ENCODE measurements around the gene HDAC4.

Gene HDAC4

DNA sequence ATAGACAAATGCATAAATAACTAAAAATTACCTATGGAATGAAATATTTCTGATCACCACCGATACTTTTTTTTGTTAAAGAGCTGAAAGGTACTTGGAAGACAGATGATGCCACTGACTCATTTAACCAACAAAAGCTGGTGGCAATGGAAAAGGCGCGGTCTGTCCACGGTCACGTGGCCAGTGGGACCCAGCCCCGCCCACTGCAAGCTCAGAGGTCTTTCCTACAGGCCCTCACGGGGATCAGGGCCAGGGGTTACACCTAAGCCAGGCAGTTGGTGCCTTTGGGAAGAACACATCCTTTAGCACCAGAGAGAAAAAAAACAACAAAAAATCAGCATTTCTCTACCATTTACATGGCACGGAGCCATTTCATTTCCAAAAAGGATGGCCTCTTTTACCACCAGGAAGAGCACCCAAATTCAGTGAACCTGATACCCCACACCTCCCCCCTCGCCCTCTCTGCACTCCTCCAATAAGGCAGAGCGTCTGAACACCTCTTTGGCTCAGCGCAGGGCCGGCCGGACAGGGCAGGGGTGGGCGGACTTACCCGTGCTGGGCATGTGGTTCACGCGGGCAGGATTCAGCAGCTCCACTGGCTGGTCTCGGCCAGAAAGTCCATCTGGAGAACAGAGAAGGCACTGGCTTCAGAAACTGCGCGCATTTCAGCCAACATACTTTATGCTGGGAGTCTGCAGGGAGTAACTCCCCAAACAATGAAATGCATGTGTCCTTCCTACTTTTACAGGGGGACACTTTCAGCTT, 164.6 kb downstream of the HDAC4 start:
- TF ChIP-seq EZH2phosphoT487 (IDR thresholded peaks at IDR 0.05; ENCODE audit: borderline replicate concordance): no peak
- TF ChIP-seq, protein P1, sequence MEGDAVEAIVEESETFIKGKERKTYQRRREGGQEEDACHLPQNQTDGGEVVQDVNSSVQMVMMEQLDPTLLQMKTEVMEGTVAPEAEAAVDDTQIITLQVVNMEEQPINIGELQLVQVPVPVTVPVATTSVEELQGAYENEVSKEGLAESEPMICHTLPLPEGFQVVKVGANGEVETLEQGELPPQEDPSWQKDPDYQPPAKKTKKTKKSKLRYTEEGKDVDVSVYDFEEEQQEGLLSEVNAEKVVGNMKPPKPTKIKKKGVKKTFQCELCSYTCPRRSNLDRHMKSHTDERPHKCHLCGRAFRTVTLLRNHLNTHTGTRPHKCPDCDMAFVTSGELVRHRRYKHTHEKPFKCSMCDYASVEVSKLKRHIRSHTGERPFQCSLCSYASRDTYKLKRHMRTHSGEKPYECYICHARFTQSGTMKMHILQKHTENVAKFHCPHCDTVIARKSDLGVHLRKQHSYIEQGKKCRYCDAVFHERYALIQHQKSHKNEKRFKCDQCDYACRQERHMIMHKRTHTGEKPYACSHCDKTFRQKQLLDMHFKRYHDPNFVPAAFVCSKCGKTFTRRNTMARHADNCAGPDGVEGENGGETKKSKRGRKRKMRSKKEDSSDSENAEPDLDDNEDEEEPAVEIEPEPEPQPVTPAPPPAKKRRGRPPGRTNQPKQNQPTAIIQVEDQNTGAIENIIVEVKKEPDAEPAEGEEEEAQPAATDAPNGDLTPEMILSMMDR (conservative IDR thresholded peaks at IDR 0.05; ENCODE audit: low read length): no peak
- no peaks in the 10 kb centered on the region for H3F3A ChIP-seq (ENCODE audit: low read depth)
- peaks cover 7% of the 10 kb centered on the region for H3K4me1 ChIP-seq (ENCODE audit: insufficient read depth, low read length, poor library complexity, severe bottlenecking)
- no peak overlapping the region for H2AFZ ChIP-seq (ENCODE audit: low read length)
- H3K4me2 ChIP-seq (ENCODE audit: low read depth, low read length, poor library complexity, severe bottlenecking): no peak overlapping the region
- no peaks in the 10 kb centered on the region for H3K36me3 ChIP-seq (ENCODE audit: insufficient read depth, low read length)
- no peaks in the 10 kb centered on the region for H3K9me2 ChIP-seq (replicated peaks; ENCODE audit: low read depth, low read length)
- H4K20me1 ChIP-seq (ENCODE audit: insufficient read depth, low read length, poor library complexity, severe bottlenecking): no peaks in the 10 kb centered on the region
- no peak overlapping the region for H3K9ac ChIP-seq (ENCODE audit: low read depth, low read length, poor library complexity, severe bottlenecking)
- H3K4me3 ChIP-seq (ENCODE audit: low read length, poor library complexity, severe bottlenecking): no peak overlapping the region
- peaks cover 19% of the 10 kb centered on the region; the same call in 1 of the 2 replicates for H3K79me2 ChIP-seq (ENCODE audit: insufficient read depth, low read length)
- H3K9me3 ChIP-seq (ENCODE audit: insufficient read depth, low read depth, low read length): no peaks in the 10 kb centered on the region
- no peaks in the 10 kb centered on the region for H3K27me3 ChIP-seq (ENCODE audit: insufficient read depth, low read length, poor library complexity, severe bottlenecking)

DNA sequence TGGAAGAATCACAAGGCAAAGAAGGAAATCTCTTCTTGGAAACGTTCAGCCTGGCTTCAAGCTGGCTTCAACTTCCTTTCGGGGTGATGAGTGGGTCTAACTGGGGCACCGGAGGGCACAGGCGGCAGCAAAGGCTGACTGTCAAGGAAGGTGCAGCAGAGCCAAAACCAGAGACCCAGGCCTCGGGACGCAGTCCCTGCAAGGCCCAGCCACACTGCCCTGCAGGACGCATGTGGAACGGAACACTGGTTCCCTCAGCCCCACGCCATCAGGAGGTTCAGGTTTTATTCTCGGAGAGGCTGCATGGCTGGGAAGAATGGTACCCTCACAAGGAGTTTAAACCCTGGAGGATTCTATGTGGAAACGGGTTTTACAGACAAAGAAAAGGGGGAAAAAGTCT, 165.5 kb downstream of the HDAC4 start:
- H3K27me3 ChIP-seq (ENCODE audit: insufficient read depth, low read length, poor library complexity, severe bottlenecking): no peaks in the 10 kb centered on the region
- H3K4me3 ChIP-seq (ENCODE audit: low read length, poor library complexity, severe bottlenecking): no peak overlapping the region
- TF ChIP-seq, protein P1 (conservative IDR thresholded peaks at IDR 0.05; ENCODE audit: low read length): no peak
- no peak for TF ChIP-seq EZH2phosphoT487 (IDR thresholded peaks at IDR 0.05; ENCODE audit: borderline replicate concordance)
- H3F3A ChIP-seq (ENCODE audit: low read depth): no peaks in the 10 kb centered on the region
- no peaks in the 10 kb centered on the region for H3K9me3 ChIP-seq (ENCODE audit: insufficient read depth, low read depth, low read length)
- no peak overlapping the region for H3K9ac ChIP-seq (ENCODE audit: low read depth, low read length, poor library complexity, severe bottlenecking)
- peaks cover under 1% of the 10 kb centered on the region for H4K20me1 ChIP-seq (ENCODE audit: insufficient read depth, low read length, poor library complexity, severe bottlenecking)
- H3K36me3 ChIP-seq (ENCODE audit: insufficient read depth, low read length): no peaks in the 10 kb centered on the region
- H3K4me2 ChIP-seq (ENCODE audit: low read depth, low read length, poor library complexity, severe bottlenecking): no peak overlapping the region
- no peak overlapping the region for H2AFZ ChIP-seq (ENCODE audit: low read length)
- no peaks in the 10 kb centered on the region for H3K9me2 ChIP-seq (replicated peaks; ENCODE audit: low read depth, low read length)
- peaks cover 16% of the 10 kb centered on the region for H3K4me1 ChIP-seq (ENCODE audit: insufficient read depth, low read length, poor library complexity, severe bottlenecking)
- peaks cover 17% of the 10 kb centered on the region; the same call in 1 of the 2 replicates for H3K79me2 ChIP-seq (ENCODE audit: insufficient read depth, low read length)

DNA sequence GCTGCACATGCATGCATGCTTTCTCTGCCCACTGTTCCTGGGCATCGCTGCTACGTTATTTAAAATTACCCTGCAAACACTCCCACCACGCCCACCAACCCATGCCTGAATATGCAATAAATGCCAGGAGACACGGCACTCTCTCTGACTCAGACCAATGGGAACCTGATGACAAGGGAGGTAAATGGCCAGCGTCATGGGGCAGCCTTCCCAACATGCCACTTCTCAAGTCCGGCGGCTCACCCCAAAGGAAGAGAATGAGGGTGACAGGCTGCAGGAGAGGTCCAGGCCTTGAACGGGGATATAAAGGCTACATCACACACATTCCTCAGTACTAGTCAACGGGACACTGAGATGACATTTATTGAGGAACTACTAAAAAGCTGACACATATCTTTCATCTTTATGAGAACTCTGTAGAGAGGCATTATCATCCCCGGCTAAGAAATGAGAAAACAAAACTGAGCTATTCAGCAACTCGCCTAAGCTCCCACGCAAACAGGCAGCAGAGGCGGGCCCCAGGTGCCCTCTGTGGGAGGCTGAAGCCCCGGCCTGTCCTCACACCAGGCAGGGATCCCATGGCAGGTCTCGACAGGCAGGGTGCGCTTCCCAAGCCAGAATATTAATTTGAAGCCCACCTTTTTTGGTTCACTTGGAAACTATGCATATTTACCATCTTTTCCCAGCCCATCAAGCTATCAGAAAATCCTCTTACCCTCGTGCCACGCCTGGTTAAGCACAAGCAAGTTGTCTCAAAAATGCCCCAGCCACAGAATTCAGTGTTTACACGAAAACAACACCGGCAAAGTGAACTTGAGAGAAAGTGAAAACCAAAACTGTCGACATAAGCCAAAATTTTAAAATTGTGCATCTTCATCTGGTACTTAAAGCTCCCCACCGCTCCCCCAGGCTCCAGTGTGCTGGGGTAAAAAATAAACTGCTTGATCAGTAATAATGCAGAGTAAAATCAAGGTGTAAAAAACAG, 166.3 kb downstream of the HDAC4 start:
- Histone ChIP-seq H3K4me2 (ENCODE audit: low read depth, low read length, poor library complexity, severe bottlenecking) (no peak overlapping the region), H4K20me1 (ENCODE audit: insufficient read depth, low read length, poor library complexity, severe bottlenecking) (peaks cover 7% of the 10 kb centered on the region), H3K27me3 (ENCODE audit: insufficient read depth, low read length, poor library complexity, severe bottlenecking) (no peaks in the 10 kb centered on the region), H2AFZ (ENCODE audit: low read length) (no peak overlapping the region), H3K9me3 (ENCODE audit: insufficient read depth, low read depth, low read length) (no peaks in the 10 kb centered on the region), H3K9me2 (replicated peaks; ENCODE audit: low read depth, low read length) (no peaks in the 10 kb centered on the region), H3K4me3 (ENCODE audit: low read length, poor library complexity, severe bottlenecking) (no peak overlapping the region), H3K9ac (ENCODE audit: low read depth, low read length, poor library complexity, severe bottlenecking) (no peak overlapping the region), H3K4me1 (ENCODE audit: insufficient read depth, low read length, poor library complexity, severe bottlenecking) (peaks cover 23% of the 10 kb centered on the region), H3K36me3 (ENCODE audit: insufficient read depth, low read length) (no peaks in the 10 kb centered on the region), H3F3A (ENCODE audit: low read depth) (no peaks in the 10 kb centered on the region), H3K79me2 (ENCODE audit: insufficient read depth, low read length) (peaks cover 20% of the 10 kb centered on the region; the same call in 1 of the 2 replicates)
- TF ChIP-seq, protein P1 (conservative IDR thresholded peaks at IDR 0.05; ENCODE audit: low read length): no peak
- no peak for TF ChIP-seq EZH2phosphoT487 (IDR thresholded peaks at IDR 0.05; ENCODE audit: borderline replicate concordance)

All from Loucy (cell line).